ENCODE data around the gene GNAQ. TPM values are rescaled to one million over a fixed set of nuclear protein-coding genes. Genes with fewer than 3 reads are reported as not detected.

GNAQ gene
- total RNA-seq, 1 experiment from 2014 or later: 28.7 TPM

- Histone ChIP-seq H3K27me3 (ENCODE audit: insufficient read depth, low read length) (no peaks in the 10 kb centered on the region), H3K4me3 (replicated peaks in 1 of 2; ENCODE audit: low read depth in 1 of 2, low read length in 2 of 2) (no peak overlapping the region), H3K9me2 (ENCODE audit: insufficient read depth) (no peaks in the 10 kb centered on the region), H3K27ac (ENCODE audit: low read depth, low read length) (no peak overlapping the region), H3K36me3 (ENCODE audit: control insufficient read depth in 1 of 2, insufficient read depth in 2 of 2, low read length in 2 of 2) (no peaks in the 10 kb centered on the region), H3K4me2 (ENCODE audit: low read length) (no peak overlapping the region), H3K9me3 (ENCODE audit: control insufficient read depth in 1 of 2, insufficient read depth in 1 of 2, low read depth in 1 of 2, low read length in 2 of 2) (no peaks in the 10 kb centered on the region), H4K20me1 (ENCODE audit: insufficient read depth) (no peaks in the 10 kb centered on the region), H2AFZ (ENCODE audit: low read depth, low read length, poor library complexity, severe bottlenecking) (no peak overlapping the region), H3K79me2 (ENCODE audit: insufficient read depth, low read length) (peaks cover 9% of the 10 kb centered on the region; the same call in 1 of the 2 replicates), H3K9ac (ENCODE audit: low read length) (no peak overlapping the region), H3K4me1 (ENCODE audit: control insufficient read depth in 1 of 2, insufficient read depth in 2 of 2, low read length in 2 of 2) (no peaks in the 10 kb centered on the region)
- no peak for DNase-seq (ENCODE audit: low read depth, low spot score)
- POLR2A ChIA-PET: no interaction called here
- intact Hi-C loops (cut with micrococcal nuclease): no loop called here
- BruUV-seq (replicated peaks): no TSS peak
- TF ChIP-seq EGR1 (IDR thresholded peaks at IDR 0.05; ENCODE audit: low read depth): no peak
- no peak for TF ChIP-seq RAD21 (IDR thresholded peaks at IDR 0.05; ENCODE audit: low read depth)
- TF ChIP-seq, protein P1, sequence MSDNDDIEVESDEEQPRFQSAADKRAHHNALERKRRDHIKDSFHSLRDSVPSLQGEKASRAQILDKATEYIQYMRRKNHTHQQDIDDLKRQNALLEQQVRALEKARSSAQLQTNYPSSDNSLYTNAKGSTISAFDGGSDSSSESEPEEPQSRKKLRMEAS (IDR thresholded peaks at IDR 0.05): no peak
- no peak for TF ChIP-seq JUND (IDR thresholded peaks at IDR 0.05)
- TF ChIP-seq, protein P2, sequence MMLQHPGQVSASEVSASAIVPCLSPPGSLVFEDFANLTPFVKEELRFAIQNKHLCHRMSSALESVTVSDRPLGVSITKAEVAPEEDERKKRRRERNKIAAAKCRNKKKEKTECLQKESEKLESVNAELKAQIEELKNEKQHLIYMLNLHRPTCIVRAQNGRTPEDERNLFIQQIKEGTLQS (IDR thresholded peaks at IDR 0.05): no peak
- no peak for TF ChIP-seq SIN3A (IDR thresholded peaks at IDR 0.05; ENCODE audit: low read depth)
- ATAC-seq: no peak
- RAD21 ChIA-PET (ENCODE audit: low non-redundant PET in 1 of 2, low total read pairs in 2 of 2, uncharacterized antibody in 2 of 2, unreplicated experiment in 2 of 2): no interaction called here
- CTCF ChIA-PET: no interaction called here
These were observed 62.5 kb downstream of the GNAQ start for GRCh38 chr9:77969083-77969482.

DNA sequence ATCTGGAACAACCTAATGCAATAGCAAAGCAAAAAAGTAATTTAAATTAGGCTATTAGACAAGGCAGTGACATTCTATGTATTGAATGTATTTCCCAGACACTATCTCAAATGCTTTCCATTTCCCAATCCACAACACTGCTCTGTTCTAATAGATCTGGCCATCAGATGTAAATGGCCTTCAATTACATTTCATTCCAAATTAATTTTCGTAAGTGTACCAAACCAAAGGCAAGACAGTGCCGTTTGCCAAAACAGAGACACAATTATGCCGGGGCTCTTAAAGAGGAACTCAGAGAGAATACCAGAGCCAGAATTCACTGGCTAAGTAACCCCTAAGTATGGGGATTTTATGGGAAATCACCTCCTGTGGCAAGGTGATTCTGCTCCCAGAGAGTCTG, 63.1 kb downstream of the GNAQ start:
- Histone ChIP-seq H3K36me3 (ENCODE audit: control insufficient read depth in 1 of 2, insufficient read depth in 2 of 2, low read length in 2 of 2) (no peaks in the 10 kb centered on the region), H4K20me1 (ENCODE audit: insufficient read depth) (no peaks in the 10 kb centered on the region), H2AFZ (ENCODE audit: low read depth, low read length, poor library complexity, severe bottlenecking) (no peak overlapping the region), H3K27me3 (ENCODE audit: insufficient read depth, low read length) (no peaks in the 10 kb centered on the region), H3K4me3 (replicated peaks in 1 of 2; ENCODE audit: low read depth in 1 of 2, low read length in 2 of 2) (no peak overlapping the region), H3K4me1 (ENCODE audit: control insufficient read depth in 1 of 2, insufficient read depth in 2 of 2, low read length in 2 of 2) (no peaks in the 10 kb centered on the region), H3K9me3 (ENCODE audit: control insufficient read depth in 1 of 2, insufficient read depth in 1 of 2, low read depth in 1 of 2, low read length in 2 of 2) (no peaks in the 10 kb centered on the region), H3K9me2 (ENCODE audit: insufficient read depth) (no peaks in the 10 kb centered on the region), H3K79me2 (ENCODE audit: insufficient read depth, low read length) (peaks cover 10% of the 10 kb centered on the region), H3K9ac (ENCODE audit: low read length) (no peak overlapping the region), H3K4me2 (ENCODE audit: low read length) (no peak overlapping the region), H3K27ac (ENCODE audit: low read depth, low read length) (no peak overlapping the region)
- ChIA-PET RAD21 (ENCODE audit: low non-redundant PET in 1 of 2, low total read pairs in 2 of 2, uncharacterized antibody in 2 of 2, unreplicated experiment in 2 of 2) (no interaction called here), CTCF (no interaction called here), POLR2A (no interaction called here)
- intact Hi-C loops (cut with micrococcal nuclease): no loop called here
- no TSS peak for BruUV-seq (replicated peaks)
- no peak for DNase-seq (ENCODE audit: low read depth, low spot score)
- ATAC-seq: no peak
- TF ChIP-seq, protein P1 (IDR thresholded peaks at IDR 0.05): no peak
- no peak for TF ChIP-seq CTCF (IDR thresholded peaks at IDR 0.05 in 2 of 3, conservative IDR thresholded peaks at IDR 0.05 in 1 of 3; ENCODE audit: borderline replicate concordance in 1 of 3, insufficient read depth in 1 of 3, low read depth in 2 of 3, low read length in 2 of 3)
- no peak for TF ChIP-seq SIN3A (IDR thresholded peaks at IDR 0.05; ENCODE audit: low read depth)
- no peak for TF ChIP-seq RAD21 (IDR thresholded peaks at IDR 0.05; ENCODE audit: low read depth)
- TF ChIP-seq, protein P3, sequence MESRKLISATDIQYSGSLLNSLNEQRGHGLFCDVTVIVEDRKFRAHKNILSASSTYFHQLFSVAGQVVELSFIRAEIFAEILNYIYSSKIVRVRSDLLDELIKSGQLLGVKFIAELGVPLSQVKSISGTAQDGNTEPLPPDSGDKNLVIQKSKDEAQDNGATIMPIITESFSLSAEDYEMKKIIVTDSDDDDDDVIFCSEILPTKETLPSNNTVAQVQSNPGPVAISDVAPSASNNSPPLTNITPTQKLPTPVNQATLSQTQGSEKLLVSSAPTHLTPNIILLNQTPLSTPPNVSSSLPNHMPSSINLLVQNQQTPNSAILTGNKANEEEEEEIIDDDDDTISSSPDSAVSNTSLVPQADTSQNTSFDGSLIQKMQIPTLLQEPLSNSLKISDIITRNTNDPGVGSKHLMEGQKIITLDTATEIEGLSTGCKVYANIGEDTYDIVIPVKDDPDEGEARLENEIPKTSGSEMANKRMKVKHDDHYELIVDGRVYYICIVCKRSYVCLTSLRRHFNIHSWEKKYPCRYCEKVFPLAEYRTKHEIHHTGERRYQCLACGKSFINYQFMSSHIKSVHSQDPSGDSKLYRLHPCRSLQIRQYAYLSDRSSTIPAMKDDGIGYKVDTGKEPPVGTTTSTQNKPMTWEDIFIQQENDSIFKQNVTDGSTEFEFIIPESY (IDR thresholded peaks at IDR 0.05; ENCODE audit: extremely low read depth, insufficient replicate concordance, low read length): no peak
- TF ChIP-seq CBX3 (IDR thresholded peaks at IDR 0.05; ENCODE audit: low read depth): no peak
- TF ChIP-seq EGR1 (IDR thresholded peaks at IDR 0.05; ENCODE audit: low read depth): no peak
- no peak for TF ChIP-seq EZH2 (IDR thresholded peaks at IDR 0.05)
- no peak for TF ChIP-seq ZFX (IDR thresholded peaks at IDR 0.05)
- no peak for TF ChIP-seq POLR2A (IDR thresholded peaks at IDR 0.05; ENCODE audit: borderline replicate concordance, extremely low read depth, insufficient read depth, insufficient read length)
- TF ChIP-seq ELF1 (IDR thresholded peaks at IDR 0.05; ENCODE audit: borderline replicate concordance, low read depth): no peak
- TF ChIP-seq JUND (IDR thresholded peaks at IDR 0.05): no peak
- TF ChIP-seq EZH2phosphoT487 (IDR thresholded peaks at IDR 0.05; ENCODE audit: borderline replicate concordance): no peak
